Progenitor cell of endocrine pancreas (in vitro differentiated cells): ENCODE data around the gene COL5A2. TPM values are rescaled to one million over a fixed set of nuclear protein-coding genes. Genes with fewer than 3 reads are reported as not detected.

Experiments
- DNase-seq: peaks from one replicate; pipeline ENCODE4 v3.0.0; 2021; ENCODE audit warnings: low spot score; ENCODE audit not compliant: unreplicated experiment
- H3K27ac Mint-ChIP-seq: 2 replicates; pipeline ENCODE4 v1.8.0; 2021; ENCODE audit warnings: mild to moderate bottlenecking, moderate library complexity, mixed read lengths
- H3K27me3 Mint-ChIP-seq: 2 replicates; pipeline ENCODE4 v1.8.0; 2021; ENCODE audit warnings: mixed read lengths
- H3K36me3 Mint-ChIP-seq: 2 replicates; pipeline ENCODE4 v1.8.0; 2022; ENCODE audit warnings: mixed read lengths; ENCODE audit not compliant: insufficient read depth
- H3K4me1 Mint-ChIP-seq: 2 replicates; pipeline ENCODE4 v1.8.0; 2021; ENCODE audit warnings: low read depth, mixed read lengths
- H3K4me3 Mint-ChIP-seq: 2 replicates; pipeline ENCODE4 v1.8.0; 2021; ENCODE audit warnings: low read depth, mild to moderate bottlenecking, moderate library complexity, mixed read lengths
- H3K9me3 Mint-ChIP-seq: 2 replicates; pipeline ENCODE4 v1.8.0; 2021; ENCODE audit warnings: low read depth, mixed read lengths
- CTCF ChIP-seq: fragments of 200-600 bp; sonication (generic); IDR thresholded peaks from one replicate; pipeline ENCODE4 v1.5.0; 2021; ENCODE audit warnings: antibody characterized with exemption, mild to moderate bottlenecking; ENCODE audit not compliant: unreplicated experiment
- long read RNA-seq: library from polyadenylated mRNA; unstranded; transcript quantifications from one replicate; pipeline ENCODE4 v2.0.0, GENCODE V29; 2020
- total RNA-seq: library from RNA; stranded (reverse); gene quantifications from 2 replicates; pipeline ENCODE4 v1.2.1, GENCODE V29; 2021

The COL5A2 gene
- 4.5 and 6.4 TPM in 2 replicates for total RNA-seq
- long read RNA-seq, partial matches to known transcripts: 1 of 2 reads
- long read RNA-seq, other reads (novel, unspliced or antisense): 1 of 2 reads

DNA sequence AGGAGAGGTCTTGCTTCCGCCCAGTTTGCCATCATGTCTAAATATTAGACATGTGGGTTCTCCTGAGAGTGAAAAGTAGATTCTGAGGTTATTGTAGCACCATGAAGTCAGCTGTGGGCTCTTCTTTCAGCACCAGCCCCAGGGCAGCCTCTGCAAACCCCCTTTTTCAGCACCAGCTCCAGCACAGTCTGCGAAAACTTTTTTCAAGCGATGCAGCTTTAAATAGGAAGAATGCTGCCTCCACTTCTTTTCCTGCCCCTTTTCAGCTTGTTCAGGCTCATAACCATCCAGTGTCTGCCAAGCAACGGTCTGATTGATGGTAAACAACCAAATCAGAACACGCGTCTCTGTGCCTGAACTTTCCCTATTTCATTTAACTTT, at the start of gene COL5A2:
TSS of gene COL5A2 (minus strand) at position 192 of the 381 bp plus-strand sequence. CDS start at position 35, 157 bp downstream.
- Mint-ChIP-seq H3K4me3 (peak within 1 kb of the TSS; percentile 51), H3K27ac (no peak within 1 kb of the TSS), H3K4me1 (peaks cover 13% of the 10 kb centered on the region), H3K27me3 (peaks cover 45% of the 10 kb centered on the region), H3K36me3 (no peaks in the 10 kb centered on the region), H3K9me3 (no peaks in the 10 kb centered on the region)
- TF ChIP-seq CTCF: no peak
- no peak for DNase-seq

- H3K27me3 Mint-ChIP-seq: no peaks in the 10 kb centered on the region
- no peaks in the 10 kb centered on the region for H3K4me1 Mint-ChIP-seq
- H3K4me3 Mint-ChIP-seq: no peak overlapping the region
- no peaks in the 10 kb centered on the region for H3K36me3 Mint-ChIP-seq
- no peak for DNase-seq
- no peaks in the 10 kb centered on the region for H3K9me3 Mint-ChIP-seq
- no peak overlapping the region for H3K27ac Mint-ChIP-seq
- no peak for TF ChIP-seq CTCF
Observed at GRCh38 chr2:189226017-189226416, 46.5 kb upstream of the COL5A2 start.

- no peaks in the 10 kb centered on the region for H3K36me3 Mint-ChIP-seq
- H3K27me3 Mint-ChIP-seq: no peaks in the 10 kb centered on the region
- no peak for TF ChIP-seq CTCF
- no peak overlapping the region for H3K4me3 Mint-ChIP-seq
- H3K27ac Mint-ChIP-seq: no peak overlapping the region
- no peaks in the 10 kb centered on the region for H3K9me3 Mint-ChIP-seq
- H3K4me1 Mint-ChIP-seq: no peaks in the 10 kb centered on the region
- no peak for DNase-seq
Observed at GRCh38 chr2:189225032-189225431, 45.5 kb upstream of the COL5A2 start.

DNA sequence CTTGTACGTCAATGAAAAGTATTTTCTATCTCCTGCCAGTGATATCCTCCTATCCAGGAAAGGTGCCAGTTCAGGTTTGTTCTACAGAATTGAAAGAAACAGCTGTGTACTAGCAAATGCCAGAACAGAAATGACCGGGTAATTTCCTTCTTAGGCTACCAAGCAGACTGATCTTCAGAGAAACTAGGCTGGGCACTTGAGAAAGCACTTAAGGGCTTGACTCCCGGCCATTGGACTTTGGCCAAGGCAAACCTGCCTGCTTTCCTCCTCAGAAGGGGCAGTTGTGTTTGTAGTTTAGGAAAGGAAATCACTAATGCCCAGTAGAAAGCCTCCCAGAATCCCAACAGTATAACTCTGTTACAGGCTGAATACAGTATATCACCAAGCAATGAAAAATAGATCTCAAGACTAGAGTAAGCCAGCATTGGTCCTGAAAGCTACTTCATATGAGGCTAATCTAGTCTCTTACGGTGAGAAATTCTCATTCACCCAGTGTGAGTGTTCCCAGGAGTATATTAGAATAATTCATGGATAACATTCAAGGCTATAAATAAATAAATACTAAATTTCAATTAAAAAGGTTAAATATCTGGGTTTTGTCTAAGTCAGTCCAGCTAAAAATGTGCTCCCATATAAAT, 43.0 kb upstream of the COL5A2 start:
- Mint-ChIP-seq H3K4me1 (no peaks in the 10 kb centered on the region), H3K27ac (no peak overlapping the region), H3K36me3 (no peaks in the 10 kb centered on the region), H3K27me3 (no peaks in the 10 kb centered on the region), H3K4me3 (no peak overlapping the region), H3K9me3 (no peaks in the 10 kb centered on the region)
- no peak for DNase-seq
- TF ChIP-seq CTCF: no peak

DNA sequence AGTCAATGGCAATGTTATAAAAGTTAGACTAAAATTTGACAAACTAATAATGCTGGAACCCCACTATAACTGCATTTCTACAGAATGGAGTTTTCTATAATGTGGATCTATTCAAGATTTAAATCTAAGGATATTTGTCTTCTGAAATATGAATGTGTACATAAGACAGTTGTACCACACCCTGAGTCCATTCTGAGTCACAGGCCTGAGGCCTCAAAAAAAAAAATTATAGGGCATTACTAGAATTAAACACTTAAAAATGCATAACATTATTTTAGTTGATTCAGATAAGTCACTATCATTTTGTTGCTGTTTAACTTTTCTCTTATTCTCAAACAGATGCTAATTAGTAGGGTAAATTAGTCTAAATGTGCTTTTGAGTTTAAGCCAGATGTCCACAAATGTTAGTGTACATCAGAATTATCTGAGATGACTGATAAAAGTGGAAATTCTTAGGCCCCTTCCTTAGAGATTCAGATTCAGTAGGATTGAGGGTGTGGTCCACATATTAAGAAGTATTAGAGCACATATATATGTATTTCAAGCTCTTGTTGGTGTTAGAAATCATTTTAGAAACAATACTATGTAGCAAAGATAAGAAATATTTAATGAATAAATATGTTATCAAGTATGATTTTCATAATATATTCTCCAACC, 42.4 kb upstream of the COL5A2 start:
- Mint-ChIP-seq H3K27ac (no peak overlapping the region), H3K36me3 (no peaks in the 10 kb centered on the region), H3K4me3 (no peak overlapping the region), H3K27me3 (no peaks in the 10 kb centered on the region), H3K4me1 (no peaks in the 10 kb centered on the region), H3K9me3 (no peaks in the 10 kb centered on the region)
- DNase-seq: no peak
- no peak for TF ChIP-seq CTCF
